ENCODE results near the gene FOS. TPM values are rescaled to one million over a fixed set of nuclear protein-coding genes. Genes with fewer than 3 reads are reported as not detected.

The FOS gene
- total and polyA plus RNA-seq, 2 experiments from 2014 or later: 47.3 to 54.8 TPM

GRCh38 chr14:75312341-75312740 is 33.7 kb downstream of the FOS start:
- no peak overlapping the region for H3K4me2 ChIP-seq
- Mint-ChIP-seq H3K27ac (no peak overlapping the region), H3K9me3 (no peaks in the 10 kb centered on the region), H3K4me3 (no peak overlapping the region), H3K36me3 (ENCODE audit: low read depth) (no peaks in the 10 kb centered on the region), H3K4me1 (peaks cover 18% of the 10 kb centered on the region), H3K27me3 (ENCODE audit: insufficient read depth, low read depth, poor library complexity) (peaks cover 1% of the 10 kb centered on the region)
- H4K20me1 ChIP-seq (replicated peaks; ENCODE audit: insufficient read depth): no peaks in the 10 kb centered on the region
- no peaks in the 10 kb centered on the region for H3K9me2 ChIP-seq (ENCODE audit: insufficient read depth)
- DNase-seq (ENCODE audit: low spot score) (no peak), ATAC-seq (no peak)
- H3K27ac ChIP-seq (ENCODE audit: low read depth): no peak overlapping the region
- H3K36me3 ChIP-seq (ENCODE audit: insufficient read depth): no peaks in the 10 kb centered on the region
- H3K4me3 ChIP-seq: no peak overlapping the region
- peaks cover 3% of the 10 kb centered on the region; the same call in 1 of the 2 replicates for H3K4me1 ChIP-seq (ENCODE audit: insufficient read depth)
- no peaks in the 10 kb centered on the region for H3K27me3 ChIP-seq (ENCODE audit: insufficient read depth)
- TF ChIP-seq NANOG (IDR thresholded peaks at IDR 0.05; ENCODE audit: borderline replicate concordance) (no peak), ETS1 (IDR thresholded peaks at IDR 0.05) (no peak), ZNF462 (CRISPR knock-in tag; IDR thresholded peaks at IDR 0.05) (no peak), ZNF331 (CRISPR knock-in tag; IDR thresholded peaks at IDR 0.05; ENCODE audit: low read depth) (no peak), CTCF (conservative IDR thresholded peaks at IDR 0.05; ENCODE audit: low read depth in 2 of 2) (no peak), JUNB (IDR thresholded peaks at IDR 0.05; ENCODE audit: unreplicated experiment) (no peak), EZH2phosphoT487 (IDR thresholded peaks at IDR 0.05; ENCODE audit: unreplicated experiment) (no peak), EZH2 (IDR thresholded peaks at IDR 0.05; ENCODE audit: low read depth, unreplicated experiment) (no peak), ZNF114 (CRISPR knock-in tag; IDR thresholded peaks at IDR 0.05) (no peak), STAT1 (IDR thresholded peaks at IDR 0.05; ENCODE audit: unreplicated experiment) (no peak), CREB1 (CRISPR knock-in tag; IDR thresholded peaks at IDR 0.05; ENCODE audit: low read depth) (no peak), POLR2AphosphoS5 (IDR thresholded peaks at IDR 0.05; ENCODE audit: low read depth) (no peak)
- TF ChIP-seq, protein P1, sequence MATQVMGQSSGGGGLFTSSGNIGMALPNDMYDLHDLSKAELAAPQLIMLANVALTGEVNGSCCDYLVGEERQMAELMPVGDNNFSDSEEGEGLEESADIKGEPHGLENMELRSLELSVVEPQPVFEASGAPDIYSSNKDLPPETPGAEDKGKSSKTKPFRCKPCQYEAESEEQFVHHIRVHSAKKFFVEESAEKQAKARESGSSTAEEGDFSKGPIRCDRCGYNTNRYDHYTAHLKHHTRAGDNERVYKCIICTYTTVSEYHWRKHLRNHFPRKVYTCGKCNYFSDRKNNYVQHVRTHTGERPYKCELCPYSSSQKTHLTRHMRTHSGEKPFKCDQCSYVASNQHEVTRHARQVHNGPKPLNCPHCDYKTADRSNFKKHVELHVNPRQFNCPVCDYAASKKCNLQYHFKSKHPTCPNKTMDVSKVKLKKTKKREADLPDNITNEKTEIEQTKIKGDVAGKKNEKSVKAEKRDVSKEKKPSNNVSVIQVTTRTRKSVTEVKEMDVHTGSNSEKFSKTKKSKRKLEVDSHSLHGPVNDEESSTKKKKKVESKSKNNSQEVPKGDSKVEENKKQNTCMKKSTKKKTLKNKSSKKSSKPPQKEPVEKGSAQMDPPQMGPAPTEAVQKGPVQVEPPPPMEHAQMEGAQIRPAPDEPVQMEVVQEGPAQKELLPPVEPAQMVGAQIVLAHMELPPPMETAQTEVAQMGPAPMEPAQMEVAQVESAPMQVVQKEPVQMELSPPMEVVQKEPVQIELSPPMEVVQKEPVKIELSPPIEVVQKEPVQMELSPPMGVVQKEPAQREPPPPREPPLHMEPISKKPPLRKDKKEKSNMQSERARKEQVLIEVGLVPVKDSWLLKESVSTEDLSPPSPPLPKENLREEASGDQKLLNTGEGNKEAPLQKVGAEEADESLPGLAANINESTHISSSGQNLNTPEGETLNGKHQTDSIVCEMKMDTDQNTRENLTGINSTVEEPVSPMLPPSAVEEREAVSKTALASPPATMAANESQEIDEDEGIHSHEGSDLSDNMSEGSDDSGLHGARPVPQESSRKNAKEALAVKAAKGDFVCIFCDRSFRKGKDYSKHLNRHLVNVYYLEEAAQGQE (IDR thresholded peaks at IDR 0.05; ENCODE audit: unreplicated experiment): no peak
- no peaks in the 10 kb centered on the region for H3F3A ChIP-seq (replicated peaks; ENCODE audit: low read depth)
- no peaks in the 10 kb centered on the region for H3K79me2 ChIP-seq (replicated peaks; ENCODE audit: insufficient read depth)
- H2AFZ ChIP-seq: no peak overlapping the region

Measured in GM23338 (cell line).